CD4-positive, alpha-beta T cell treated with Interleukin-6 for 4 hours (primary cell): Measurements from ENCODE around the gene C2orf81.
"Not testable (repeated sequence)": the region's sequence is repeated elsewhere in the genome, so short reads cannot be mapped to it uniquely, and the experiment has no call there.

ENCODE experiments used
- DNase-seq: peaks from one replicate; pipeline ENCODE4 v3.0.0-alpha.2; 2020; ENCODE audit warnings: mixed read lengths

C2orf81 gene

DNA sequence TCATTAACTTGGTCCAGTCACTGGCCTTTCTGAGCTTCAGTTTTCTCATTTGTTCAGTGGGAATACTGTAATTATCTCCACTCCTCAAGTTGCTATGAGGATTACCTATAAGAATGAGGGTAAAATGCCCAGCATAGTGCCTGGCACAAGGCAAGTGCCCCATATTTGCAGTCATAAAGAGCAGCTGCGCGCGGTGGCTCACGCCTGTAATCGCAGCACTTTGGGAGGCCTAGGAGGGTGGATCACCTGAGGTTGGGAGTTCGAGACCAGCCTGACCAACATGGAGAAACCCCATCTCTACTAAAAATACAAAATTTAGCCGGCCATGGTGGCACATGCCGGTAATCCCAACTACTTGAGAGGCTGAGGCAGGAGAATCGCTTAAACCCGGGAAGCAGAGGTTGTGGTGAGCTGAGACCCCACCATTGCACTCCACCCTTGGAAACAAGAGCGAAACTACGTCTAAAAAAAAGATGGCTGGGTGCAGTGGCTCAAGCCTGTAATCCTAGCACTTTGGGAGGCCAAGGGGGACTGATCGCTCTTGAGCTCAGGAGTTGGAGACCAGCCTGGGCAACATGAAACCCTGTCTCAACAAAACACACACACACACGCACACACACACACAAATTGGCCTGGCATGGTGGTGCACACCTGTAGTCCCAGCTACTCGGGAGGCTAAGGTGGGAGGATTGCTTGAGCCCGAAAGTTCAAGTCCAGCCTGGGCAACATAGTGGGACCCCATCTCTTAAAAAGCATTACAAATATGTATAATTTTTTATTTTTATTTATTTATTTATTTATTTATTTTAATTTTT, 21.3 kb upstream of the C2orf81 start:
- DNase-seq, result not testable (repeated sequence)

DNA sequence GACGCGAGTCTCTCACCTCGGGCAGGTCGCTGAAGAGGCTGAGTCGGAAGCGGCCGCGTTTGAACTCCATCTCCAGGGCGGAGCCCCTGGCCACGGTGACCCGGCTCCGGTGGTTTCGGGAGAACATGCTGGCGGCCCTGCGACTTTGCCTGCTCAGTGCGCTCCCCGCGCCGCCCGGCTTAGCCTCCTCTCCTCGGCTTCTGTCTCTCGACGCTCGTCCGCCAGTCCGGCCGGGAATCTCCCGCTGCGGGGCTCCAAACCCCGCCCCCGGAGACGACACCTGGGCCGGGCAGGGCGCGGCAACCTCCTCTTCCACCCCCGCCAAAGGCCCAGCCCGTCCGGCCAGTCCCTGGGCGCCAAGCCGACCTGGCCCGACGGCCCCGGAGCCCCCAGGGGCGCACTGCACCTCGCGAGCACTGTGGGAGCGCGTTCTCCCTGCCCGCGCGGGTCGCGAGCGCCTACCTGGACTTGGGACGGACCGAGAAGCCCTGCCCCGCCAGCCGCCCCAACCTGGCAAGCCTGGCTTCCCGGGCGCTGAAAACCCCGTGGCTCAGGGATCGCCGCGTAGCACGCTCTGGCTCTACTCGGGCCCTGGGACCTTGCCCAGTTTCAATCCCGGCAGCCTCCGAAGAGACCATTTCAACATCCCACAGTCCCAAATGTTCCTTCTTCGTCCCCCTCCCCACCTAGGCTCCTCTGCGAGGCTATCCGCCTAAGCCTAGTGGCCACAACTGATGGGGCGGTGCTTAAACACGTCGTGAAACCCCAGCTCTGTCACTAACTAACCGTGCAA, 20.5 kb upstream of the C2orf81 start, which contains the start of gene RTKN:
TSS of gene RTKN (minus strand) at position 248 of the 793 bp plus-strand sequence. CDS start at position 127, 121 bp downstream.
- peak; percentile 28 for DNase-seq

GRCh38 chr2:74441170-74441689, 19.8 kb upstream of the C2orf81 start:
- no peak for DNase-seq

- DNase-seq, result peak; percentile 54
Observed at GRCh38 chr2:74440378-74441169, 19.2 kb upstream of the C2orf81 start.

DNA sequence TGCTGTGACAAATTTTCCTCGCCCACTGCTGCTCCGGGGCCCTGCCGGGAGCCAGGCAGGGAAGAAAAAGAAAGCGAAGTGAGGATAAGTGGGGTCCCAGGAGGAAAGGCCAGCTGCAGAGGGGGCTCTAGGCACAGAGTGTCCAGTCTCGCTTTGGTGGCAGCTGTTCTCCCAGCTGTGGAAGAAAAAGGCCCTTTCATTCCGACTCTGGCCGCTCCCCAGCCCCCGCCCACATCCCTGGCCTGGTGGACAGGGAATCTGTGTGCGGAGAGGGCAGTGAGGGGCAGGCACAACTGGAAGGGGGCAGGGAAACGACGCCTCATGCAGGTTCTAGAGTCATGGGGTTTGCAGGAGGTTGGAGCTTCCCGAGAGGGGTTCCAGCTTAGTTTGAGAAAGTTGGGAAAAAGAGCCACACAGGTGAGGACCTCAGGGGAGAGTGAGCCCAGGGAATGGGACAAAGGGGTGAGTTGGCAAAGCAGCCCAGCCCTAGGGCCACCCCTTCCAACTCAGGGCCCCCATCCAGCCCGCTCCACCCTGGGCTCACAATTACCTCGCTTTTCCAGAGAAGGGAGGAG, 18.5 kb upstream of the C2orf81 start:
- DNase-seq, result no peak

- DNase-seq, result no peak
Observed at GRCh38 chr2:74439373-74439772, 18.0 kb upstream of the C2orf81 start.

- DNase-seq, result no peak
Observed at GRCh38 chr2:74438248-74438647, 16.8 kb upstream of the C2orf81 start.

- no peak for DNase-seq
Observed at GRCh38 chr2:74436848-74437695, 15.7 kb upstream of the C2orf81 start.

GRCh38 chr2:74436111-74436805, 14.8 kb upstream of the C2orf81 start:
- no peak for DNase-seq

GRCh38 chr2:74430502-74430901, 9.1 kb upstream of the C2orf81 start:
- DNase-seq, result no peak

- no peak for DNase-seq
Observed at GRCh38 chr2:74429487-74430451, 8.3 kb upstream of the C2orf81 start.

GRCh38 chr2:74428675-74429074, 7.3 kb upstream of the C2orf81 start:
- DNase-seq, result no peak

DNA sequence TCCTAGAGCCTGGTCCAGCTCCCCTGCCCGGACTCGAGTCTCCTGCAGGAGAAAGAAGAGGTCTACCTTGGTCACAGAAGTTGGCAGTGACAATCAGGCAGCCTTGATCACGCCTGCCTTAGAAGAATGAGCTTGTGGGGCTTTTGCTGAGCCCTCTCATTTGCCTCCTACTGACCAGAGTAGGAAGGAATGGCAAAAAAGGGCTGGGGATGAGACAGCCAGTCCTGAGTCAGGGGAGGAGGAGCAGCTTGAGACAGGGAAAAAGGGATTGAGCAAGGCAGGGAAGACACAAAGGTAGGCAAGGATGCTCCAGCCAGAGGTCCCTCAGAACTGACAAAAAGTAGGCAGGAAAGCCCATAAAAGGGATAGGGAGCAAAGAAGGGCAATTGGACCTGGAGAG, 6.1 kb upstream of the C2orf81 start:
- no peak for DNase-seq

DNA sequence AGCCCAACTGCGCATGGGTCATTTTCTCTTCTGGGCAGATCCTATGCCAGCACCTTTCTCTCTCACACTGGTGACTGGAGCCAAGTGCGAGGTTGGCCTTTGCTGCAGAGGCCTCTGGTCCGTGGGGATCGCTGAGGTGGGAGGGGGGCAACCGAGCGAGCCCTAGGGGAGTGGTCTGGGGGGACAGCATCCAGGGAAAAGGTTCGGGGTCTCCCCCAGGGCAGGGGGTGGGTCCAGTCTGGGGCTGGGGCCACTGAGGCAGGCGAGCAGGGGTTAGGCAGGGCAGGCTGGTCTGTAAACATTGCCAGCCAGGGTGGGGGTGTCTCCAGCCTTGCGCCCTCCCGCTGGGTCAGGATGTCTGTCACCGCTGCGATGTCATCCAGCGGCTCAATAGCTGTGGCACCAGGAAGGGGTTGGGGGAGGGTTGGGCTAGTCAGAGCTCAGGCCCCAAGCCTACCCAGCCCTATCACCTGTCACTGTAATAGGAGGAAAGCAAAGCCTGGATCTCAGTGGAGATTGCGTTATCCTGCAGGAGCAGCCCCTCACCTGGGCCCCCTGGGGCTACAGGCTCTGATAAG, 4.9 kb upstream of the C2orf81 start:
- no peak for DNase-seq

DNA sequence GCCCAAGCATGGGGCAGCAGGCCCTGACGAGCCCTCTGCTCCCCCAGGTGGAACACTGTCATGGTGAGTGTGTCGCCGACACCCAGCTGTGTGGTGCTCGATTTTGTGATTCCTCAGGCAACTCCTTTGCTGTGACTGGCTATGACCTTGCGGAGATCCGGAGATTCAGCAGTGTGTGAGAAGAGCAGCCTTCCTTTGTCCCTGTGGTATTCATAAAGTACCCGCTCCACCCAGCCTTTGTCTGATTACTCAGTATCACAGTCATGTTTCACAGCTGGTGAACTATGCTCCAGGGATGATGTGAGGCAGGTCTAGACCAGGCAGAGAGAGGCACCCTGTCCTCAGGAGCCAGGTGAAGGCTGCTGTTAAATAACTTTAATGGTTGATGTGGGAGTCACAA, 4.1 kb upstream of the C2orf81 start:
- DNase-seq, result no peak

DNA sequence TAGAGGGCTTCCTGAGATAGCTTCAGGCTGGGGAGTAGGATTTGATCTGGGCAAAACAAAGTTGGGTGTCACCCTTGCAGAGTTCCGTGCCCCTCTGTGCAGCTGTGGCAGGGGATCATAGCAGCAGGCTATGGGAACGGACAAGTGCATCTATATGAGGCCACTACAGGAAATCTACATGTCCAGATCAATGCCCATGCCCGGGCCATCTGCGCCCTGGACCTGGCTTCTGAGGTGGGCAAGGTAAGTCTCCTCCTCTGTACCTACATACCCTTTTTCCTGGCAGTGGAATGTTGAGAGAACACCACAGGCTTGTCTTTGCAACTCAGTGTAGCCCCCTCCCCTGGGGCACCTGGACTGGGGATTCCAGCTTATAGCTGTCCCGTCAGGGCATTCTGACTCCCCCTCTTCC, 3.6 kb upstream of the C2orf81 start:
- DNase-seq, result no peak

GRCh38 chr2:74424139-74424992, 2.9 kb upstream of the C2orf81 start:
- DNase-seq, result no peak
